ENCODE data around the gene PDZRN3. TPM values are rescaled to one million over a fixed set of nuclear protein-coding genes. Genes with fewer than 3 reads are reported as not detected.

The PDZRN3 gene
- total and polyA plus RNA-seq, 3 experiments from 2014 or later, result not detected

- Histone ChIP-seq H3K4me1 (ENCODE audit: insufficient read depth, low read length) (no peaks in the 10 kb centered on the region), H3K27ac (ENCODE audit: low read depth, low read length) (no peak overlapping the region), H3K27me3 (ENCODE audit: insufficient read depth, low read length, poor library complexity, severe bottlenecking) (no peaks in the 10 kb centered on the region), H3K9me3 (ENCODE audit: low read length) (no peaks in the 10 kb centered on the region), H3K4me3 (ENCODE audit: low read length) (no peak overlapping the region), H3K36me3 (ENCODE audit: insufficient read depth, low read length) (no peaks in the 10 kb centered on the region)
- H3K27ac Mint-ChIP-seq, result no peak overlapping the region
- DNase-seq, result no peak
- no peaks in the 10 kb centered on the region for H3K4me1 Mint-ChIP-seq
- no peaks in the 10 kb centered on the region for H3K9me3 Mint-ChIP-seq
- peaks cover 3 to 4% of the 10 kb centered on the region in 2 donors for H3K27me3 Mint-ChIP-seq
- ChIA-PET POLR2A (no interaction called here), CTCF (interaction anchor here (1.1 kb wide), 1 partner anchor 402 kb away, joined by 3 read pairs; no protein-coding TSS in a partner anchor)
- H3K36me3 Mint-ChIP-seq, result no peaks in the 10 kb centered on the region
- H3K4me3 Mint-ChIP-seq, result no peak overlapping the region
Measured at GRCh38 chr3:73503781-73504180, 121.0 kb downstream of the PDZRN3 start.

DNA sequence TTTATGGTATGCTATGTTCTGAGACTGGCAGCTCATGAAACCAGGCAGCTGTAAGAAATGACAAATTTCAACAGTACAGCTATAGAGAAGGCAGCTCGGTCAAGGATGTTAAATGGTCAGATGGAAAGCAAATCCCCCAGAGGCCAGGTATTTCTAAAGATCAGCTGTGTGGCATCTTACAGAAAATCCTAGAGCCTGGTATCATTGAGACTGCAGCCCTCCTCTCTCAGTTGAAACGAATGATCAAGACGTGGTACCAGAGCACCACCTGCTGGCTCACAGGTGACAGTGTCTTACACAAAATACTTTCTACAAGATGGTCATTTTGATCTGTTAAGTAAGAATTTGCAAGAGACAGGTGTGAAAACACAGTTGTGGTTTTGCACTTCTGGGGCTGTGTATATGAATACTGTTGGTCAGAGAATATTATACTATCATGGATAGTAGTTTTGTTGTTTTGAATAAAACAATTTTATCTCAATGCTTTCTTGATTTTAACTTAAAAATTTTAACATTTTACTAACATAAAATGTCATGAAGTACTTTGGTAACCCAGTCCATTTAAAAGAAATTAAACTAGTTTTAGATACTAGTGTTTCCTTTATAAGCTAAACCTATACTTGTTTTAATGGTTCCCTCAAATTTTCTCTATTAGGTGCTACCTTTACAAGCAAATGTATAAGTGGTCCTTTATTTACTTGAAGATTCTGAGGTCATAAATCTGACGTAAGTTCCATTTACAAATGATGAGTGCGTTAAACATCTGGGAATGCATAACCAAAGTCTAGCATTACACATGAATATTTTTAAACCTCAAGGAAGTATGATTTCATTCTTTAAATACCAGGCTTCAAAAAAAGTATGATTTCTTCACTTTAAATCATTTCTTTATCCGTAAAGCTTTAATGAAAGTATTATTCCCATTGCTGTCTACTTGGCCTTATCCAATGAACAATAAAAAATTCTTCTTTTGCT, 121.8 kb downstream of the PDZRN3 start:
- Mint-ChIP-seq H3K4me3 (no peak overlapping the region), H3K36me3 (no peaks in the 10 kb centered on the region)

DNA sequence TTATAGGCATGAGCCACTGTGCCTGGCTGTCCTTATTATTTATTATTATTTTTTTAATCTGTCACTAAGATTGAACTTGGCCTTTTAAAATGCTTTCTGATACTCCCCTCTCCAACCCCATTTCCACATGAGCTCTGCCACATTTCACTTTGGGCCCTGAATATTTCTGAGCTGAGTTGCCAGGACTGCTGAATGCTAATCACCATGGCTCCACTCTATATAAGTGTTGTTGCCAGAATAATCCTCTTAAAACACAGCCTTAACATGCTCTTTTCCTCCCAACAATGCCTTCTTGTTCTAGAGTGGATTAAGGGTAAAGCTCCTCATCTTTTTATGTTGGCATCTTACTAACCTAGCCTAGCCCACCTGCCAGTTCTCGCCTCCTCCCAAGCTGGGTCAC, 124.4 kb downstream of the PDZRN3 start:
- H3K4me3 Mint-ChIP-seq, result no peak overlapping the region
- Histone ChIP-seq H3K27me3 (ENCODE audit: insufficient read depth, low read length, poor library complexity, severe bottlenecking) (no peaks in the 10 kb centered on the region), H3K4me3 (ENCODE audit: low read length) (no peak overlapping the region), H3K27ac (ENCODE audit: low read depth, low read length) (no peak overlapping the region), H3K9me3 (ENCODE audit: low read length) (no peaks in the 10 kb centered on the region), H3K36me3 (ENCODE audit: insufficient read depth, low read length) (no peaks in the 10 kb centered on the region), H3K4me1 (ENCODE audit: insufficient read depth, low read length) (no peaks in the 10 kb centered on the region)
- CTCF ChIA-PET, result interaction anchor here (1.5 kb wide), 1 partner anchor 8 kb away, joined by 6 read pairs; no protein-coding TSS in a partner anchor
- H3K36me3 Mint-ChIP-seq, result no peaks in the 10 kb centered on the region
- no peak overlapping the region for H3K27ac Mint-ChIP-seq
- no peak for DNase-seq
- peaks cover 0 to 4% of the 10 kb centered on the region in 2 donors for H3K27me3 Mint-ChIP-seq
- H3K4me1 Mint-ChIP-seq, result no peaks in the 10 kb centered on the region
- POLR2A ChIA-PET, result no interaction called here
- H3K9me3 Mint-ChIP-seq, result no peaks in the 10 kb centered on the region

More for the DNA sequence above, 121.8 kb downstream of the PDZRN3 start:
- Mint-ChIP-seq H3K4me1 (no peaks in the 10 kb centered on the region), H3K9me3 (no peaks in the 10 kb centered on the region), H3K27ac (no peak overlapping the region), H3K27me3 (peaks cover 0 to 4% of the 10 kb centered on the region in 2 donors)
- ChIA-PET CTCF (interaction anchor here (1.1 to 1.9 kb wide), 3 partner anchors 11 to 402 kb away, joined by 3 to 6 read pairs (median 4); no protein-coding TSS in a partner anchor), POLR2A (no interaction called here)
- Histone ChIP-seq H3K27me3 (ENCODE audit: insufficient read depth, low read length, poor library complexity, severe bottlenecking) (no peaks in the 10 kb centered on the region), H3K27ac (ENCODE audit: low read depth, low read length) (no peak overlapping the region), H3K36me3 (ENCODE audit: insufficient read depth, low read length) (no peaks in the 10 kb centered on the region), H3K4me3 (ENCODE audit: low read length) (no peak overlapping the region), H3K4me1 (ENCODE audit: insufficient read depth, low read length) (no peaks in the 10 kb centered on the region), H3K9me3 (ENCODE audit: low read length) (no peaks in the 10 kb centered on the region)
- peak in 3 of 5 donors; percentile 4 to 21 (median 8) for DNase-seq

- no peaks in the 10 kb centered on the region for H3K36me3 Mint-ChIP-seq
- H3K4me3 ChIP-seq (ENCODE audit: low read length), result no peak overlapping the region
- H3K27ac ChIP-seq (ENCODE audit: low read depth, low read length), result no peak overlapping the region
- H3K27me3 ChIP-seq (ENCODE audit: insufficient read depth, low read length, poor library complexity, severe bottlenecking), result no peaks in the 10 kb centered on the region
- H3K9me3 ChIP-seq (ENCODE audit: low read length), result no peaks in the 10 kb centered on the region
- H3K4me1 ChIP-seq (ENCODE audit: insufficient read depth, low read length), result no peaks in the 10 kb centered on the region
- H3K9me3 Mint-ChIP-seq, result no peaks in the 10 kb centered on the region
- peaks cover 0 to 4% of the 10 kb centered on the region in 2 donors for H3K27me3 Mint-ChIP-seq
- POLR2A ChIA-PET, result no interaction called here
- no peak overlapping the region for H3K4me3 Mint-ChIP-seq
- CTCF ChIA-PET, result interaction anchor here (1.5 kb wide), 1 partner anchor 9 kb away, joined by 6 read pairs; no protein-coding TSS in a partner anchor
- H3K27ac Mint-ChIP-seq, result no peak overlapping the region
- no peaks in the 10 kb centered on the region for H3K4me1 Mint-ChIP-seq
- no peak for DNase-seq
- no peaks in the 10 kb centered on the region for H3K36me3 ChIP-seq (ENCODE audit: insufficient read depth, low read length)
Measured at GRCh38 chr3:73499787-73500186, 125.0 kb downstream of the PDZRN3 start.

- H3K27me3 Mint-ChIP-seq, result peaks cover 0 to 4% of the 10 kb centered on the region in 2 donors
- no peaks in the 10 kb centered on the region for H3K9me3 ChIP-seq (ENCODE audit: low read length)
- no peak overlapping the region for H3K27ac ChIP-seq (ENCODE audit: low read depth, low read length)
- no peaks in the 10 kb centered on the region for H3K4me1 Mint-ChIP-seq
- no peaks in the 10 kb centered on the region for H3K36me3 ChIP-seq (ENCODE audit: insufficient read depth, low read length)
- no peaks in the 10 kb centered on the region for H3K36me3 Mint-ChIP-seq
- no peak overlapping the region for H3K4me3 Mint-ChIP-seq
- ChIA-PET CTCF (interaction anchor here (1.5 kb wide), 1 partner anchor 9 kb away, joined by 6 read pairs; no protein-coding TSS in a partner anchor), POLR2A (no interaction called here)
- no peaks in the 10 kb centered on the region for H3K27me3 ChIP-seq (ENCODE audit: insufficient read depth, low read length, poor library complexity, severe bottlenecking)
- H3K27ac Mint-ChIP-seq, result no peak overlapping the region
- DNase-seq, result no peak
- H3K4me1 ChIP-seq (ENCODE audit: insufficient read depth, low read length), result no peaks in the 10 kb centered on the region
- no peaks in the 10 kb centered on the region for H3K9me3 Mint-ChIP-seq
- no peak overlapping the region for H3K4me3 ChIP-seq (ENCODE audit: low read length)
Measured at GRCh38 chr3:73498764-73499622, 125.7 kb downstream of the PDZRN3 start.

DNA sequence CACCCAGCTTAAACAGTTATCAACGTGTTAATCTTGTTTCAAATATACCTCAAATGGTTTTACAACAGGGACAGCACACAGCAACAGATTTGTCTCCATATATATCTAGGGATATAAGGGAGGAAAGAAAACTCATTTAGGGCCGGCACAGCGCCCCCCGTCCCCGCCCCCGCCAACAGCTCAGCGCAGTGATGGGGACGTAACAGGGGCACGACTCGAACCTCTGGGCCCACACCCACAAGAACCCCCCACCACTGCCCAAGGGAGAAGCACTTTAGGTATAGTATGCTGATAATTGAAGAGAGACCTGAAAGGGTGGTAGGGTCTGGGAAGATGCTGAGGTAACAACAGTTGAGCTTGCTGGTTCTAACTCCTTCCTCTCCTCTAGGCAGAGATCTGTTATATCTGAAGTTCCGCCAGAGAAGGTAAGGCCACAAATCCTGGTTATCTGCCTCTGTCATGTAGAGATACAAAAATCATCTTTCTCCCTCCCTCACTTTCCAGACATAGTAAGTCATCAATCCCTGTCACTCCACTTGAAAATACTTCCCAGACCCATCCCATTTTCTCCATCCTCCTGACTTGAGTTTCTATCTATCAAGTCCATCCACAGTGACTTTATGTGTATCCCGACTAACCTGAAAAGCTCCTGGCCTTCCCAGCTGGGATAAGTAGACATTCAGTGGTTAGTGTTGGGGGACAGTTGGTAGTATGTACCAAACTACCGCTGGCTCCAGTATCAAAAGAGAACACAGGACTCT, 126.9 kb downstream of the PDZRN3 start:
- CTCF ChIA-PET, result no interaction called here

DNA sequence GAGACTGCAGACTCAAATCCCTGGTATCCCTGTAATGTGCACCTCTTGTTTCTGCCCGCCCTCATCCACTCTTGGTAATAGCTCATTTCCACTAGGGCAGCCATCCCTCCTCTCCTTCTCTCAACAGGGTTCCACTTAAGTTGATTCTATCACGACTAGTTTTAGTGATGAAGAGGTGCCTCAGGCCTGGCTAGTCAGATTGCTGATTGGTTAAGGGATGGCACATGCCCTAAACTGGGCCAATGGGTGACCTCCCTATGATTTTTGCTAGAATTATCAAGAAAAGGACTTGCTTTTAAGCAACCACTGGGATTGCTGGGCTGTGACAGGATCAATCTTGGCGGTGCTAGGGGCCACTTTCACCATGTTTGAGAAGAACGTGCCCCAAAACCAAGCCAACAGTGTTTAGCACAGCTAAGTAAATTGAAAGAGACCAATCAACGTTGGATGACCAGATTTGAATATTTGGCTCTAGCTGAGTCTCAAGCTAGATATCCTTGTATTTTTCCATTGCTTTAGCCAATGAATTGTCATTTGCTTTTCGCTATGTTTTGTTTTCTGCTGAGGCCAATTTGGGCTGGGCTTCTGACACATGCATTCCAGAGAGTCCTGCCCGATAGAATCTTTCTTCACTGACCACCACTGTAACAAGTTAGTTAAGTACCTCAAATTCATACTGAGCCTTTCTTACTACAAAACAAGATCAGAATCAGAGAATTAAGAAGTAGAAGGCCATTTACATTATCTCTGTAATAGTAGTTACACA, 131.0 kb downstream of the PDZRN3 start:
- H3K9me3 Mint-ChIP-seq, result peaks cover 0 to 2% (median 0%) of the 10 kb centered on the region in 5 donors
- CTCF ChIA-PET, result no interaction called here
- no peak for DNase-seq
- no peak overlapping the region for H3K27ac ChIP-seq (ENCODE audit: low read depth, low read length)
- H3K4me1 ChIP-seq (ENCODE audit: insufficient read depth, low read length), result no peaks in the 10 kb centered on the region
- H3K36me3 ChIP-seq (ENCODE audit: insufficient read depth, low read length), result no peaks in the 10 kb centered on the region
- H3K4me1 Mint-ChIP-seq, result no peaks in the 10 kb centered on the region
- POLR2A ChIA-PET, result no interaction called here
- no peak overlapping the region for H3K27ac Mint-ChIP-seq
- peaks cover 0 to 3% of the 10 kb centered on the region in 2 donors for H3K27me3 Mint-ChIP-seq
- H3K4me3 Mint-ChIP-seq, result no peak overlapping the region
- no peaks in the 10 kb centered on the region for H3K9me3 ChIP-seq (ENCODE audit: low read length)
- no peak overlapping the region for H3K4me3 ChIP-seq (ENCODE audit: low read length)
- no peaks in the 10 kb centered on the region for H3K27me3 ChIP-seq (ENCODE audit: insufficient read depth, low read length, poor library complexity, severe bottlenecking)
- H3K36me3 Mint-ChIP-seq, result no peaks in the 10 kb centered on the region

More for the DNA sequence above, 126.9 kb downstream of the PDZRN3 start:
- H3K27ac ChIP-seq (ENCODE audit: low read depth, low read length), result no peak overlapping the region
- DNase-seq, result no peak
- Mint-ChIP-seq H3K9me3 (no peaks in the 10 kb centered on the region), H3K27me3 (peaks cover 0 to 4% of the 10 kb centered on the region in 2 donors), H3K36me3 (no peaks in the 10 kb centered on the region), H3K4me3 (no peak overlapping the region), H3K4me1 (no peaks in the 10 kb centered on the region), H3K27ac (no peak overlapping the region)
- H3K36me3 ChIP-seq (ENCODE audit: insufficient read depth, low read length), result no peaks in the 10 kb centered on the region
- no peaks in the 10 kb centered on the region for H3K27me3 ChIP-seq (ENCODE audit: insufficient read depth, low read length, poor library complexity, severe bottlenecking)
- H3K4me3 ChIP-seq (ENCODE audit: low read length), result no peak overlapping the region
- no peaks in the 10 kb centered on the region for H3K4me1 ChIP-seq (ENCODE audit: insufficient read depth, low read length)
- no peaks in the 10 kb centered on the region for H3K9me3 ChIP-seq (ENCODE audit: low read length)
- POLR2A ChIA-PET, result no interaction called here

All from CD8-positive, alpha-beta memory T cell (primary cell).